Aorta (tissue), 5 donors: ENCODE measurements around the gene AASS. TPM values are rescaled to one million over a fixed set of nuclear protein-coding genes. Genes with fewer than 3 reads are reported as not detected.
A peak's percentile ranks its signal among the peaks of the same experiment; 100 is the strongest.
"Not testable (repeated sequence)": the region's sequence is repeated elsewhere in the genome, so short reads cannot be mapped to it uniquely, and the experiment has no call there.

ENCODE experiments used
- ATAC-seq: fragments of 200-7000 bp; cut with Tn5 transposase; one replicate; pipeline ENCODE4 v1.9.1; 2022; ENCODE audit warnings: moderate library complexity; ENCODE audit not compliant: low FRiP score
- DNase-seq, 2 donors: peaks; one replicate each; pipeline ENCODE4 v3.0.0-alpha.2; 2020
- H3K27ac ChIP-seq, 2 donors: one replicate each; pipeline ENCODE4 v1.5.1; 2013; ENCODE audit warnings: low read length in 2 of 2, mild to moderate bottlenecking in 2 of 2, moderate library complexity in 2 of 2, control low read depth in 1 of 2, inconsistent platforms in 1 of 2, low read depth in 1 of 2
- H3K27me3 ChIP-seq, 2 donors: one replicate each; pipeline ENCODE4 v1.6.1; 2013; ENCODE audit warnings: control low read depth in 1 of 2, low read length in 1 of 2, mild to moderate bottlenecking in 1 of 2, moderate library complexity in 1 of 2; ENCODE audit not compliant: insufficient read depth in 2 of 2, control insufficient read depth in 1 of 2
- H3K36me3 ChIP-seq, 2 donors: one replicate each; pipeline ENCODE4 v1.6.1; 2013; ENCODE audit warnings: control low read depth in 1 of 2, low read length in 1 of 2, mild to moderate bottlenecking in 1 of 2; ENCODE audit not compliant: insufficient read depth in 2 of 2, control insufficient read depth in 1 of 2
- H3K4me1 ChIP-seq, 2 donors: one replicate each; pipeline ENCODE4 v1.6.1; 2013; ENCODE audit warnings: low read length in 2 of 2, control low read depth in 1 of 2, mild to moderate bottlenecking in 1 of 2, moderate library complexity in 1 of 2; ENCODE audit not compliant: insufficient read depth in 2 of 2, control insufficient read depth in 1 of 2
- H3K4me3 ChIP-seq, 2 donors: one replicate each; pipeline ENCODE4 v1.5.1; 2013; ENCODE audit warnings: low read length in 2 of 2, control low read depth in 1 of 2, mild to moderate bottlenecking in 1 of 2
- H3K9me3 ChIP-seq: one replicate; pipeline ENCODE4 v1.6.1; 2013; ENCODE audit warnings: mild to moderate bottlenecking, low read length; ENCODE audit not compliant: control insufficient read depth
- WGBS, 2 donors: extraction: QIAGEN DNeasy Blood & Tissue Kit; methylation state at CpG; one replicate each; pipeline ENCODE4 v1.1.7; 2013; 5-methylcytosine and 5-hydroxymethylcytosine counted together
- intact Hi-C, 2 donors: fragments of 100-400 bp; cut with DNase I; formaldehyde crosslinking; loops; one replicate each; pipeline versions ENCODE4 v1.14.2 to v1.15.0; 2022
- long read RNA-seq, 2 donors: library from polyadenylated mRNA; unstranded; transcript quantifications; one replicate each; pipeline ENCODE4 v2.0.0, GENCODE V29; 2020 to 2021
- polyA plus RNA-seq, 2 donors: library from polyadenylated mRNA; stranded (reverse); fragments of 200-250 nt; gene quantifications; one replicate each; pipeline ENCODE4 v1.2.3, GENCODE V29; 2013
- total RNA-seq, 2 donors: library from RNA; stranded (reverse); fragmentation: NEBNext Ultra II Directional; extraction: Animal tissue kit (Norgen Biotek cat#: 25700); gene quantifications; one replicate each; pipeline ENCODE4 v1.2.1, GENCODE V29; 2021
- donor health status: healthy with polysubstance abuse.
- donor health status: Bipolar disorder and iron deficiency.
- donor health status: DM: no; HTN: no; CAD: no.
- donor health status: DM: no; HTN: no; CAD: no.
- donor health status: DM: yes; HTN: yes; CAD: no.

The AASS gene
- total RNA-seq (10 to 100 TPM; 34.2 to 42.4 TPM), polyA plus RNA-seq (10 to 100 TPM in 1 of 2 donors, 1 to 10 TPM in 1; 4.3 to 34.4 TPM)
- long read RNA-seq, donor 1, partial matches to known transcripts: 4 of 9 reads
- long read RNA-seq, donor 1, other reads (novel, unspliced or antisense): 4 of 9 reads
- long read RNA-seq, donor 2, partial matches to known transcripts: 2 of 8 reads
- long read RNA-seq, donor 2, other reads (novel, unspliced or antisense): 2 of 8 reads

GRCh38 chr7:122143751-122144711 lies at the start of gene AASS:
Gene AASS, minus strand, starts transcription at chr7:122144249. Its CDS starts 10,523 bp downstream, at chr7:122133726.
- ATAC-seq (peak; percentile 98), DNase-seq (peak; percentile 98 to 99)
- Histone ChIP-seq H3K27me3 (no peaks in the 10 kb centered on the region), H3K9me3 (no peaks in the 10 kb centered on the region), H3K27ac (peak within 1 kb of the TSS; percentile 87 to 97), H3K4me1 (peaks cover 0 to 3% of the 10 kb centered on the region in 2 donors), H3K36me3 (no peaks in the 10 kb centered on the region), H3K4me3 (peak within 1 kb of the TSS; percentile 47 to 75)
- intact Hi-C loops: loop anchor here in 1 of 2 donors (10.0 kb wide), 1 partner anchor 741 kb away; the partner anchor contains the start of gene CADPS2
- 0 to 1% methylated on average over 69 of the region's 69 CpGs for WGBS, 2 donors

GRCh38 chr7:122188785-122189184 lies 44.7 kb upstream of the AASS start:
- no peaks in the 10 kb centered on the region for H3K36me3 ChIP-seq
- no peaks in the 10 kb centered on the region for H3K27me3 ChIP-seq
- H3K9me3 ChIP-seq: peaks cover 2% of the 10 kb centered on the region
- H3K4me3 ChIP-seq: no peak overlapping the region
- DNase-seq (no peak), ATAC-seq (no peak)
- no peaks in the 10 kb centered on the region for H3K4me1 ChIP-seq
- H3K27ac ChIP-seq: no peak overlapping the region
- intact Hi-C loops: no loop called here

- ATAC-seq: no peak
- Histone ChIP-seq H3K27ac (no peak overlapping the region), H3K4me3 (no peak overlapping the region), H3K36me3 (no peaks in the 10 kb centered on the region), H3K4me1 (no peaks in the 10 kb centered on the region), H3K27me3 (no peaks in the 10 kb centered on the region), H3K9me3 (peaks cover 14% of the 10 kb centered on the region)
- 84 to 91% methylated on average over 3 of the region's 3 CpGs for whole genome bisulfite sequencing, 2 donors
- no peak for DNase-seq
- intact Hi-C loops: no loop called here
These were observed 39.1 kb upstream of the AASS start for GRCh38 chr7:122183106-122183505.

DNA sequence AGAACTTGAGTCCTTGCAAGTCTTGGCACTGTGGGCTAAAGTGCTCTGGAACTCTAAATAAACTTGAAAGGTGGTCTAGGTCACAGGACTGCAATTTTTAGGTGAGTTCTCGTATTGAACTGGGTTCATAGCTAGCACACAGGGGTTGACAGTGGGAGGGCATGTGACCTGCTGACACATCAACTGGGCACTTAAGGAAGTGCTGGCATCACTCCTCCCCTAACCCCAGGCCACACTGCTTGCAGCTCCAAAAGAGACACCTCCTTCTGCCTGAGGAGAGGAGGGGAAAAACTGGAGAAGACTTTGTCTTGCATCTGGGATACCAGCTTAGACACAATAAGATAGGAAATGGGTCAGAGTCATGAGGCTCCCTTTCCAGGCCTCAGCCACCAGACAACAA lies 38.0 kb upstream of the AASS start:
- Histone ChIP-seq H3K27ac (no peak overlapping the region), H3K27me3 (no peaks in the 10 kb centered on the region), H3K4me1 (no peaks in the 10 kb centered on the region), H3K4me3 (no peak overlapping the region), H3K9me3 (peaks cover 14% of the 10 kb centered on the region), H3K36me3 (no peaks in the 10 kb centered on the region)
- ATAC-seq (no peak), DNase-seq (no peak)
- 28 to 63% methylated on average over 1 of the region's 1 CpG for WGBS, 2 donors
- intact Hi-C loops: no loop called here

DNA sequence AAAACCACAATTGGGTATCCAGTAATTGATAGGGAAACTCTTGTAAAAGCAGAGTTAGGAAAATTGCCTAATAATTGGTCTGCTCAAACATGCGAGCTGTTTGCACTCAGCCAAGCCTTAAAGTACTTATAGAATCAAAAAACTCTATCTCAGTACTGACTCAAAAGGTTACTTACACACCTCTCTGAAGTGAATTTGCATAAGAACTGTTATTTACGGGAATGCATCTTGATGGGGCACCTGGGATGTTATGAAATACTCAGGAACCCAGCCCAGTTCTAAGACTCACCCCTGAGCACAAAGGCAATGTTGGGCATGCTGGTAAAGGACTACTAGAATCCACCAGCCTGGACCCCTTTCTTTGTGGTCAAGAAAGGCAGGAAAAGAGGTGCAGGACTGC lies 28.1 kb upstream of the AASS start:
- WGBS, 2 donors: 79 to 83% methylated on average over 2 of the region's 2 CpGs
- ATAC-seq, H3K36me3 ChIP-seq, H3K4me3 ChIP-seq, H3K9me3 ChIP-seq, H3K27ac ChIP-seq, intact Hi-C loops, H3K27me3 ChIP-seq, DNase-seq, H3K4me1 ChIP-seq: not testable (repeated sequence)

- ATAC-seq (no peak), DNase-seq (peak in 1 of 2 donors; percentile 44)
- intact Hi-C loops: no loop called here
- no peaks in the 10 kb centered on the region for H3K27me3 ChIP-seq
- H3K4me1 ChIP-seq: no peaks in the 10 kb centered on the region
- H3K4me3 ChIP-seq: no peak overlapping the region
- H3K36me3 ChIP-seq: no peaks in the 10 kb centered on the region
- WGBS, 2 donors: 4 to 5% methylated on average over 1 of the region's 1 CpG
- H3K27ac ChIP-seq: no peak overlapping the region
- no peaks in the 10 kb centered on the region for H3K9me3 ChIP-seq
These were observed 22.7 kb upstream of the AASS start for GRCh38 chr7:122166740-122167139.

GRCh38 chr7:122166275-122166674 lies 22.2 kb upstream of the AASS start:
- ATAC-seq: no peak
- Histone ChIP-seq H3K27me3 (no peaks in the 10 kb centered on the region), H3K4me1 (no peaks in the 10 kb centered on the region), H3K36me3 (no peaks in the 10 kb centered on the region), H3K9me3 (no peaks in the 10 kb centered on the region), H3K4me3 (no peak overlapping the region), H3K27ac (no peak overlapping the region)
- intact Hi-C loops: no loop called here
- WGBS, 2 donors: 34 to 40% methylated on average over 3 of the region's 3 CpGs
- no peak for DNase-seq

DNA sequence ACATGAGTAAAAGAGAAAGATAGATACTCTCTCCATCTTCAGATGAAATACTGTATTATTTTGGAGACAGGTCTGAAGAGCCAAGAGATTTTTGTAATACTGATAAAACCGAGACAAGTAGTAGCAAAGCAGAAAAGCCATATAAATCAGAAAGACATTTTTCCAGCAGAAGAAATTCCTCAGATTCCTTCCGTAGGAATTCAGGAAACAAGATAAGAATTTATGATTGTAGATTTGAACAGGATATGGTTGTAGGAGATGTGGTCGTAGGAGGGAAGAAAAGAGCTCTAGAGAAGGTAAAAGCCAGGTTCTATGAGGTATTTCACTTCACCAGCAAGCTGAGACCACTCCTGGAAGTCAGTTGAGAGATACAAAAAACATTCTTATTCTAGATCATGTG lies 17.6 kb upstream of the AASS start:
- no peak for DNase-seq
- no peak overlapping the region for H3K4me3 ChIP-seq
- no peak for ATAC-seq
- intact Hi-C loops: no loop called here
- no peaks in the 10 kb centered on the region for H3K27me3 ChIP-seq
- WGBS, 2 donors: 3 to 4% methylated on average over 3 of the region's 3 CpGs
- H3K27ac ChIP-seq: no peak overlapping the region
- H3K36me3 ChIP-seq: no peaks in the 10 kb centered on the region
- no peaks in the 10 kb centered on the region for H3K9me3 ChIP-seq
- H3K4me1 ChIP-seq: no peaks in the 10 kb centered on the region

DNA sequence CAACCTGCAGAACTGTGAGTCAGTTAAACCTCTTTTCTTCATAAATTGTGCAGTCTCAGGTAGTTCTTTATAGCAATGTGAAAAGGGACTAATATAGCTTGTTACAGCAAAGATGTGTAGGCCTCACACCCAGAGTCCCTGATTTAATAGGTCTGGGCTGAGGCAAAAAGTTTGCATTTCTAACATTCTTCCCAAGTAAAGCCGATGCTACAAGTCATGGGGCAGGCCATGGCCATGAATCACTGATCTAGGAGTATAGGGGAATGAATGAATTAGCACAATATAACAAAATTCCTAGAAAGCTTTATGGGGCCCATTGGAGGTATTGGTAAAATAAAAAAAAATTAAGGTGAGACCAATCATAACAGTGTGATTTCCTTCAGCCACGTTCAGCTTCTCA lies 11.5 kb upstream of the AASS start:
- WGBS, 2 donors: 57 to 62% methylated on average over 2 of the region's 2 CpGs
- H3K4me1 ChIP-seq: no peaks in the 10 kb centered on the region
- ATAC-seq: no peak
- H3K36me3 ChIP-seq: no peaks in the 10 kb centered on the region
- H3K4me3 ChIP-seq: no peak overlapping the region
- DNase-seq: no peak
- no peaks in the 10 kb centered on the region for H3K27me3 ChIP-seq
- no peak overlapping the region for H3K27ac ChIP-seq
- H3K9me3 ChIP-seq: no peaks in the 10 kb centered on the region
- intact Hi-C loops: no loop called here
